GM18508 (cell line): ENCODE results near the gene TCTN1.
A peak's percentile ranks its signal among the peaks of the same experiment; 100 is the strongest.
"Not testable (repeated sequence)": the region's sequence is repeated elsewhere in the genome, so short reads cannot be mapped to it uniquely, and the experiment has no call there.

Experiments used
- ATAC-seq: cut with Tn5 transposase; IDR thresholded peaks from one replicate; pipeline ENCODE4 v1.9.1; 2021; ENCODE audit warnings: moderate number of reproducible peaks; ENCODE audit not compliant: insufficient read depth, unreplicated experiment

Gene TCTN1

DNA sequence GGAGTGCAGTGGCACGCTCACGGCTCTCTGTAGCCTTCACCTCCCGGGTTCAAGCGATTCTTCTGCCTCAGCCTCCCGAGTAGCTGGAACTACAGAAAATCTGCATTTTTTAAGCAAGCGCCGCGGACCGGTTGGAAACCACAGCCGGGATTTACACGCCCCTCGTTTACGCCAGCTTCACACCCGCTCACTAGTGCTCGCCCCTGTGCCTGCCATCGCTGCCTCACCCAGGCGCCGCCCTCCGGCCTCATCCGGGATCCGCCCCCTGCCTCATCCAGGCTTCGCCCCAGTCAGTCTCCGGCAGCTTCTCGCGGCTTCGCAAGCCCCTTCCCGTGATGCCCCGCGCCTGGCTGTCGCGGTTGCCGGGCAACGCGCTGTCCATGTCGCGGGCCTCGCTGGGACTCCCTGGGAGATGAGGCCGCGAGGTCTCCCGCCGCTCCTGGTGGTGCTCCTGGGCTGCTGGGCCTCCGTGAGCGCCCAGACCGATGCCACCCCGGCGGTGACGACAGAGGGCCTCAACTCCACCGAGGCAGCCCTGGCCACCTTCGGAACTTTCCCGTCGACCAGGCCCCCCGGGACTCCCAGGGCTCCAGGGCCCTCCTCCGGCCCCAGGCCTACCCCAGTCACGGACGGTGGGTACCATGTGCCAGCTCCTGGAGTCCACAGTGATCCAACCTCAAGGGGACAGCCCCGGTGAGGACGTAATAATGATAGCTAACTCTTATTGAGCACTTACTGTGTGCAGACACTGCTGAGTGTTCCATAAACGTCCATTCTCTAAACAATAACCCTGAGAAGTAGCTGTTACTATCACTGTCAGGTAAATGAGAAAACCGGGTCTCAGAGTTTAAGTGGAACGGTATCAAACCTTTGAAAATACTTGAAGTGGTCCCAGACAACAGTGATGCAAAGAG is at the start of gene TCTN1:
TCTN1 (plus strand) TSS at position 359 of the 914 bp plus-strand sequence; CDS start at position 413, 54 bp downstream.
- peak; percentile 48 for ATAC-seq

DNA sequence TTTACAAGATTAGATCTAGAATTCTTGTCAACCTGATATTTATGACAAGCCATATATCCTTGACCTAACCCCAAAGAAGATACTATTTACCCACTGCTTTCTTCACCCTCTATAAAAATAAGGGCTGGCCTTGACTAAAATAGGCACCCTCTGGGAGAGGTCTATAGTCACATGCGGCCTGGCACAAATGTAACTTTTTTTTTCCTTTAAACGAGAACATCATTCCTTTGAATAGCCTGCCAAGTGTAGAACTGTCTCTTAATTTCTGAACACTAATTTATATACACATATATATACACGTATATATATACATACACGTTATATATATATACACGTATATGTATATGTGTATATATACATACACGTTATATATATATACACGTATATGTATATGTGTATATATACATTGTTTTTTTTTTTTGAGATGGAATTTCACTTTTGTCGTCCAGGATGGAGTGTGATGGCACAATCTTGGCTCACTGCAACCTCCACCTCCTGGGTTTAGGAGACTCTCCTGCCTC is 49.4 kb upstream of the TCTN1 start:
- no peak for ATAC-seq

DNA sequence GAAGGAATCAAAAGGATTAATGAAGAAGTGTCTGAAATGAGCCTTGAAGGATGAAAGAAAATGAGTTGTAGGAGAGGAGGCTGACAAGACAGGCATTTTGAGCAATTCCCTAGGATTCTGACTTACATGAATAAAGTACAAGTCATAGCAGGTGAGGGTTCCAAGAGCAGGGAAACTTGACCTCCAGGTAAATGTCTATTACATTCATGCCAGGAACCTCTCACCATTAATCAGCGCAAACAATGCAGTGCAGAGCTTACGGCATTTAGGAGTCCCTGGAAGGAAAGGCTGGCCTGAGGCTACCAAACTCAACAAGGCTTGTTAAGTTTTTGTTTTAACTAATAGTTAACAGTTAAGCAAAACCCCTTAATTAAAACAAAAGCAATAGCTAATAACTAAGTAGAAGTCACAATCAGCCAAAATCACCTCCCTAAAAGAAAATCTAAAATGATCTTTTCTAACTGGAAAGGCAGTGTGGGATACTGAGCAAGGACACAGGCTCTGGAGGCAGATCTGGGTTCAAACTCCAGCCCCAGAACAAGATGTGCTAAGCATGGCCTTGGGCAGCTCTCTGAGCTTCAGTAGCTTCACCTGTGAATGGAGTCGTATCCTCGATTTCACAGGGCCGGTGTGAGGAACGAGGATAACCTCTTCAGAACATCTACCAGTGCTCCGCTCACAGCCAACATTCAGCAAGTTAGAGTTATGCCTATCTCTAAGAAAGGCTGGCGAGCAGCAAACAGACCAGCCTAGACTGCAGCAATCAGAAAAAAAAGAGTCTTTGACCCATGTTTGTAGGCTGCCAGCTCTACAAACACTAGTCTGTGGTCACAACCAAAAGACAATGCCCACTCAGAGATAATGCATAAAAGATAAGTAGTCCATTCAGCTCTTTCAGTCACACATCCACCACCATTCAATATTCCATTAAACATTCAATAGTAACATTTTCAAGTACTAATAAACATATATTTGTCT is 47.7 kb upstream of the TCTN1 start:
- ATAC-seq, result no peak

DNA sequence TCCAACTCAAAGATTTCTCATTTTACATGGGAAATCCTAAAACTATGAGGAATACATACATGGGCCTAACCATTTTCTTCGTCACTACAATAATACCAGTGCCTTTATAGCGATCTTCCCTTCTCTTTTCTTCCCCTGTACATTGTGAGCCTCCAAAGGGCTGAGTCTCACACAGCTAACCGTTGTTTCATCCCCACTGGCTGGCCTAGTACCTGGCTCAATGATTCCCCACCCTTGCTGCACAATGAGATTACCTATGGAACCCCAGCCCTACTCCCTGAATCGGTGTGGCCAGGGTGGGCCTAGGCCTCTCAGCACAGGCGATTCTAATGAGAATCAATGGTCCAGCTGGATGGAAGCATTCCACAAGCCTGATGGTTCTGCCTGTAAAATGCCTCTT is 46.9 kb upstream of the TCTN1 start:
- no peak for ATAC-seq

DNA sequence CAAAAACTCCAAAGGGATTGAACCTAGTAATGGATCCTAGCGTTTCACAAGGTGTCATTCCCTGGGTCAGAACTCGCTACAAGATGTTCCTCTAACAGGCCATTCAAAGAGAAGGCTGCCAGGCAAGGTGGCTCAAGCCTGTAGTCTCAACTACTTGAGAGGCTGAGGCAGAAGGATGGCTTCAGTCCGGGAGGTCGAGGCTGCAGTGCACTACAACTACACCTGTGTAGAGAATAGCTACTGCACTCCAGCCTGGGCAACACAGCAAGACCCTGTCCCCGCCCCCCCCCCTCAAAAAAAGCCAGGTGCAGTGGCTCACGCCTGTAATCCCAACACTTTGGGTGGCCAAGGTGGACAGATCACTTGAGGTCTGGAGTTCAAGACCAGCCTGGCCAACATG is 45.2 kb upstream of the TCTN1 start:
- ATAC-seq, result no peak

DNA sequence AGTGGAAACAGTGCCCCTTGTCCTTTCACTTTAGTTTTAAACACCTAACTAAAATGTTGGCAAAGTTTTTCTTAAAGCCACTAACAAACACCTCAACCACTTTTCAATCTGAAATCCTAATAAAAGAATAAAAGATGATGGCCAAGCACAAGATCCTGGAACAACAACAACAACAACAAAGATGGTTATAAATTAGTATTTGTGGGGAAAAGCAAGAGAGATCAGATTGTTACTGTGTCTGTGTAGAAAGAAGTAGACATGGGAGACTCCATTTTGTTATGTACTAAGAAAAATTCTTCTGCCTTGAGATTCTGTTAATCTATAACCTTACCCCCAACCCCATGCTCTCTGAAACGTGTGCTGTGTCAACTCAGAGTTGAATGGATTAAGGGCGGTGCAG is 44.1 kb upstream of the TCTN1 start:
- ATAC-seq, result not testable (repeated sequence)

DNA sequence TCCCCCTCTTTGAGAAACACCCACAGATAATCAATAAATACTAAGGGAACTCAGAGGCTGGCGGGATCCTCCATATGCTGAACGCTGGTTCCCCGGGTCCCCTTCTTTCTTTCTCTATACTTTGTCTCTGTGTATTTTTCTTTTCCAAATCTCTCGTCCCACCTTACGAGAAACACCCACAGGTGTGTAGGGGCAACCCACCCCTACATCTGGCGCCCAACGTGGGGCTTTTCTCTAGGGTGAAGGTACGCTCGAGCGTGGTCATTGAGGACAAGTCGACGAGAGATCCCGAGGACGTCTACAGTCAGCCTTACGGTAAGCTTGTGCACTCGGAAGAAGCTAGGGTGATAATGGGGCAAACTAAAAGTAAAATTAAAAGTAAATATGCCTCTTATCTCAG is 43.1 kb upstream of the TCTN1 start:
- not testable (repeated sequence) for ATAC-seq

DNA sequence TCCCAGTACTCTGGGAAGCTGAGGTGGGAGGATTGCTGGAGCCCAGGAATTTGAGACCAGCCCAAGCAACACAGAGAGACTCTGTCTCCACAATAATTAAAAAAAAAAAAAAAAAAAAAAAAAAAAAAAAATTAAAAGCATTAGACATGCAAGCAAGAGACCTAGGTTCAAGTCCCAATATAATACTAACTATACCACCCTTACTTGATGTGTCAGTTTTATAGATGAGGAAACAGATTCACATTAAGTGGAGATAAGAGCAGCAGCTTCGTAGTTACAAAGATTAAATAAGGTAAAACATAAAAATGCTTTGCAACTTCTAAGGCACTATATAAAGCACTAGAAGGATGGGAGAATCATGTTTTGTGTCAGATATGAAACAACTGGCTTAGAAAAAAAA is 39.9 kb upstream of the TCTN1 start:
- ATAC-seq, result no peak

DNA sequence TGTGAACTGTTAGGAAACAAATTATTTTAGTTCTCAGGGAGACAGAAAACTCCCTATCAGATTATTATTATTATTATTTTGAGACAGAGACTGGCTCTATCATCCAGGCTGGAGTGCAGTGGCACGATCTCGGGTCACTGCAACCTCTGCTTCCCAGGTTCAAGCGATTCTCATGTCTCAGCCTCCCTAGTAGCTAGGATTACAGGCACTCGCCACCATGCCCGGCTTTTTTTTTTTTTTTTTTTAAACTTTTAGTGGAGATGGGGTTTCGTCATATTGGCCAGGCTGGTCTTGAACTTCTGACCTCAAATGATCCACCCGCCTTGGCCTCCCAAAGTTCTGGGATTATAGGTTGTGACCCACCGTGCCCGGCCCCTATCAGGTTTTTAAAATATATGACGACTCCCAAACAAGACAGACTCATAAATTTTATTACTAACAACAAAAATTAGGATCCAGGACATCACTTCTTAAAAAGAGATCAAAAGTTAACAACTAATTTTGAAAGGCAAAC is 39.2 kb upstream of the TCTN1 start:
- ATAC-seq, result not testable (repeated sequence)

DNA sequence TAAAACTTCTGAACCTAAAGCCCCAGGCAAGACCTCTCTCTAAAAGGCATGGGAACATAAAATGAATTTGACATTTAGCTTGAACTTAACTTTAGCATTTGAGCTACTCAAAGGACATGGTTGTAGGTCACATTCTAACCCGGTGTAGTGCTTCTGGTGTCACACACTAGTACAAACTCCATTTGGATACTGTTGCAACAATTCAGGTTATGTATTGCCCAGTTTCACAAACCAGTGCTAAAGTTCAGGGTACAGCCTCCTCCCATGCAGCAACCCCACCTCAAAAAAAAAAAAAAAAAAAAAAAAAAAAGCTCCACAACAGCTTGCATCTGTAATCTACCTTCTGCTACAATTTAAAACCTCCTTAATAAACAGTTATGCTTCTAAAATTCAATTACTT is 38.6 kb upstream of the TCTN1 start:
- ATAC-seq, result no peak

DNA sequence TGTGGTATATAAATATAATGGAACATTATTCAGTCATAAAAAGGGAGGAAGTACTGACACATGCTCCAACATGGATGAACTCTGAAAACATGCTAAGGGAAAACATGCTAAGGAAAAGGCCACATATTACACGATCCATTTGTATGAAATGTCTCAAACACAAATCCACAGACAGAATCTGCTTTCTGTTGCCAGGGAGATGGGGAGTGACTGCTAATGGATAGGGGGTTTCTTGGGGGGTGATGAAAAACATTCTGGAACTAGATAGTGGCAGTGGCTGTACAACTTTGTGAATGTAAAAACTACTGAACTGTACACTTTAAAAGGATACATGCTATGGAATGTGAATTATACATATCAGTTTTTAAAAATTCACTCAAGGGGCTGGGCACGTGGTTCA is 37.4 kb upstream of the TCTN1 start:
- no peak for ATAC-seq

DNA sequence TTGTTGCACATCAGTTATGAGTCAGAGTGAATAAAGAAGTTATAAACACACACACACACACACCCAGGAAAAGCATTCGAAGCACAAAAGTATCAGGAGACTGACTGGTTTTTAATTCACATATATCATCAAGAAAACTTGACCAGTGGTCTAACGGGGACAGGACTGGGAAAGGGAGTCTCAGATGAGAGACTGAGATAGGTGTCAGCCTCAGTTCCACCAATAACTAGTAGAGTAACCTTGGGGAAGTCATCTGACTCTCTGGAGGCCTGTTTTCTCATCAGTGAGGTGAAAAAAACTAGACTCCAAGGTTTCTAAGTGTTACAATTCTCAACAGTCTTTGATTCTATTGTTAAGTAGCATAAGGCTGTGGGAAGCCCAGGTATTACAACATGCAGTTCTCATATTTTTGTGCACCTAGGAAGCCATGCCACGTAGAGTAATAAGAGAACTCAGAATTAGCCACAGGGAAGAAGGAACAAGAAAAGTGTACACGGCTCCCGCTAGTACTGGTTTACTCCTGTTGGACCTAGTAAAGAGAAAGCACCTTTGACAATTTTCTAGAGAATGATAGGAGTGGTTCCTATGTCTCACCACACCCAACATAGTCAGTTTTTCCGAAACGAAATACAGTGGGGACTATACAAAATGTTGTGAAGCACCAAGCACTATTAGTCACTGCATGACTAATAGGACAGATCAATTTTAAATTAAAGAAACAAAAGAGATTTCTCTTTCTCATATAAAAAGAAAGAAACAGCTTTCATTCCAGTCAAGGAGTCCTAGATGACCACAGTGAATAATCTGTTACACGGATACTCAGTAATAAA is 35.9 kb upstream of the TCTN1 start:
- ATAC-seq, result no peak

DNA sequence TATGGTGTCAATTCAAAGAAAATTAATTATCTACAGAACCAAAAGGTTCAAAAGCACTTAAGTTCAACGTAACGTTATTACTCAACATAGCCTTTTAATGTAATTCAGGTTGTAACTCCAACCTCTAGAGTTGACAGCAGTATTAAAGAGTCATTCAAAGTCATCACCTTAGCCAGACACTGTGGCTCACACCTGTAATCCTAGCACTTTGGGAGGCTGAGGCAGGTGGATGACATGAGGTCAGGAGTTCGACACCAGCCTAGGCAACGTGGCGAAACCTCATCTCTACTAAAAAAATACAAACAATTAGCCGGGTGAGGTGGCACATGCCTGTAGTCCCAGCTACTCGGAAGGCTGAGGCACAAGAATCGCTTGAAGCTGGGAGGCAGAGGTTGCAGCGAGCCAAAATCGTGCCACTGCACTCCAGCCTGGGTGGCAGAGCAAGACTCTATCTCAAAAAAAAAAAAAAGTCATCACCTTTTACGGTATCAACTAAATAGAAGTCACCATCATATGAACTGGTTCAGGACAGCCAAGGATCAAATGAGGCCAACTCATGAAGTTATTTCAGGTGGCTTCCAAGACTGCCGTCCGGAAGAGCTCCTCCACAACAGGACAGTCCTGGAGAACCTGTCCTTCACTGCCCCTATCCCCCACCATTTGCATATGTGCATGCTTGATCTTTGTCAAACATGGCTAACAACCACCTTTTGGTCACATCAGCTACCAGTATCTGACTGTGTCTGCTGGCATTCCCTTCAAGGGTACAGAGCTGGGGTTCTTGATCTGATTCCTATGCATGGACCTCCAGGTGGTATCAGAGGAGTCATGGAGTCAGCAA is 35.0 kb upstream of the TCTN1 start:
- no peak for ATAC-seq

DNA sequence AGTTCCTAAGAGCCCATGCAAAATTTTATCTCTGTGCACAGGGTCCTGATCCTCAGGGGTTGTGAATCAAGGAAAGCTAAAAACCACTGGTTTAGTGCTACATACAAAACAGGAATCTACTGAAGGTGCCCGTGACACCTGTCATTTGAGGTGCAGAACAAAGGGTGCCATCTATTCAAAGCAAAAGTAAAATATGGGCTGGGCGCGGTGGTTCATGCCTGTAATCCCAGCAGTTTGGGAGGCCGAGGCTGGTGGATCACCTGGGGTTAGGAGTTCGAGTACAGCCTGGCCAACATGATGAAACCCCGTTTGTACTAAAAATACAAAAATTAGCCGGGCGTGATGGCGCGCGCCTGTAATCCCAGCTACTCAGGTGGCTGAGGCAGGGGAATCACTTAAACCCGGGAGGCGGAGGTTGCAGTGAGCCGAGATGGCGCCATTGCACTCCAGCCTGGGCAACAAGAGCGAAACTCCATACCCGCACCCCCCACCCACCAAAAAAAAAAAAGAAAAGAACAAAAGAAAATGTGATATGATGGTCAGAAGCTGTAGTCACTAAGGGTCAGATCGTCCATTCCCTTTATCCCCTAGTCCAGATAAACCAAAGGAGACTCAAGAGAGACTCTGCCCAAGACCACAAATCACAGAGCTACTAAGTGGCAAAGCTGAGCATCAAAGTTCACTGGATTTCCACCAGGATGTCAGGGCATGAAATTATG is 34.2 kb upstream of the TCTN1 start:
- ATAC-seq, result no peak

DNA sequence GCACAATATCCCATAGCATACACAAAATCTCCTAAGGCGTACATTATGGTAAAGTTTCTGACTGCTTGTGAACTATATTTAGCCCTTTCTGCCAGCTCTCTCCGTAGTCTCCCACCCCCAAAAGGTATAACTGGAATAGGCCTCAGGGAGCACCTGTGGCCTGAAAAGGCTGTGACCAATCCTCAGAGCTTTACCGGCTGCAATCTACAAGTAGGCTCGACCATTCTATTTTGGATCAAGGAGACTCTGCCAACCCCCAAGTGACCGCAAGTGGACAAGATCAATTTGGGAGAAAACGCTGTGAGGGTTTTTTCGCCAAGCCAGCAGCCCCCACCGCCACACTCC is 32.0 kb upstream of the TCTN1 start:
- no peak for ATAC-seq

DNA sequence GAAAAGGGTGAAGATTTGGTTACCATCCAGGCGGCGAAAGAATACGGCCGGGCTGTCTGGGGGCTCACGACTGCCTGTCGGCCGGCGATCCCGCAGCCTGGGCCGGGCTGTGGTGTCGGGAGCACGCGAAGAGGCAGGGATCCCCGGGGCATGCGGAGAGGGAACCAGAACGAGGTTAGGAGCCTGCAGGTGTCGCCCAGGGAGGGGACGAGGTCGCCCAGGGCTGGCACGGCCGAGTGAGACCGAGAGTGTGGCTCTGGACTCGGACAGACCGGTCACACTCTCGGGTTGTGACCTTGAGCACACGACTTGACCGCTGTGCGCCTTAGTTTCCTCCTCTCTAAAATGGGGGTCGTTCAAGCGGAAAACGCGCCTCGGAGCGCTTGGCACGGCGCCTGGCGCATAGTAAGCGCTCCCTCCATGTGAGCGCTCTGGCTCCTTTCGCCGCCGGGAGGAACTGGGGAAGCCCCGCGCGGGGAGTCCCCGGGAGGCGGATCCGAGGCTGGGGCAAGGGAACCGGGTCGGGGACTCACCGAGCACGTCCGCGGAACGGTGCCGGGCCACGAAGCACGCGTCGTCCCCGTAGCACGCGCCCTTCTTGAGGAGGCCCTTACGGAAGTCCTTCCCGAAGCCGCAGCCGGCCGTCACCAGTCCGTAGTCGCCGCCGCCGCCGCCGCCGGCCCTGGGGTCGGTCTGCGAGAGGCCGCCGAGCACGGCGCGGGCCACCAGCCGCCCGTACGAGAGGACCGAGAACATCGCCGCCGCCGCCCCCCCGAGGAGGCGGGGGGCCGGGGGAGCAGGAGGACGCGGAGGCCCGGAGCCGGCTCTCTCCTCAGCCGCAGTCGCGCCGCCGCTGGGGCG is 31.4 kb upstream of the TCTN1 start:
- ATAC-seq, result peak; percentile 9
